ENCODE measurements around the gene MACROD2.

The MACROD2 gene

DNA sequence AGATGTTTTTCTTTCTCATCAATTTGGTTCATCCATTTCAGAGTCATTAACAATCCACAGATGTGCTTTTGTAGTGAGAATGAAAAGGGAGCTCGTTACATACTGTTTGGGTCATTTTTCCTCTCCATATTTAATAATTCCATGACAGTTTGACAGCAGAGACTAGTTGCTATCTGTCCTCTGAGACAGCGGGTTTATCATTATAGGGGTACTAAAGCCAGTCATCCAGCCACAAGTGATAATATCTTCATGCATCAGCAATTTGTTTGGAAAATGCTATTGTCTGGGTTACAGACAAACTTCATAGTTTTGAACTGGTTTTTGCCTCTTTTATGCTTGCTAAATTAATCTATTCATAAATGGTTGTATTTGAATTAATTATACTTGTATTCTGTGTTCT lies 692.7 kb downstream of the MACROD2 start:
- no peak for DNase-seq

GRCh38 chr20:14691994-14692393 lies 696.7 kb downstream of the MACROD2 start:
- DNase-seq: no peak

DNA sequence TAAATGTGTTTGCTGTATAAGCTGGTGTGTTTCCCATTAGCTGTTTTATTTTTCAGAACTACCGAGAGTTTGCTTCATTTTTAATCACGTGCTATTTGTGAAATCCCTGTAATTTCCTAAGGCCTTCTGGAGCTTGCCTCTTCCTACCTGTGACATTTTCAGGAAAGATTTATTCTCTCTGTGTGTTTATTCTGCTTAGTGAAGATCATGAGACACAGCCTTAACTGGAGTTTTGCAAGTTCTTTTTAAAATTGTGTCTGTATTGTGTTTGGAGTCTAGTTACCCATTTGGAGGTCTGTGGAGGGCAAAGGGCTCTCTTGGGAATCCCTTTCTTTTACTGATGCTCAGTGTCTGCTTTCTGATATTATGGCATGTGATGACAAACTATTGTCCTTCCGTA lies 701.2 kb downstream of the MACROD2 start:
- no peak for DNase-seq

GRCh38 chr20:14696937-14697336 lies 701.6 kb downstream of the MACROD2 start:
- no peak for DNase-seq

DNA sequence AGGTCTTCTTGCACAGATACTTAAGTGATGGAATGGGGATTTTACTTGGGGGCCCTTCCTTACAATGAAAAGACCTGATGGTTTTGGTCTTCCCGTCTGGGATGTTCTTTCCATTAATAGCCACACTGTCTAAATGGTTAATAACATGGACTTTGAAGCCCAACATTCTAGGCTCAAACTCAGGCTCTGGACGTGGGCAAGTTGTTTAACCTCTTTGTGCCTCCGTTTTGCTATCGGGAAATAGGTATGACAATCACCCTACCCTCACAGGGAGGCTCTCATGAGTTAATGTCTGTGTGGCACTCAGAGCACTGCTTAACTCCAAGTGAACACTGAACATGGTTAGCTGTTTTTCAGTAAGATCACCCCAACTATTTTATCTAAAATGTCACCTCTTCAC lies 702.8 kb downstream of the MACROD2 start:
- DNase-seq: no peak

DNA sequence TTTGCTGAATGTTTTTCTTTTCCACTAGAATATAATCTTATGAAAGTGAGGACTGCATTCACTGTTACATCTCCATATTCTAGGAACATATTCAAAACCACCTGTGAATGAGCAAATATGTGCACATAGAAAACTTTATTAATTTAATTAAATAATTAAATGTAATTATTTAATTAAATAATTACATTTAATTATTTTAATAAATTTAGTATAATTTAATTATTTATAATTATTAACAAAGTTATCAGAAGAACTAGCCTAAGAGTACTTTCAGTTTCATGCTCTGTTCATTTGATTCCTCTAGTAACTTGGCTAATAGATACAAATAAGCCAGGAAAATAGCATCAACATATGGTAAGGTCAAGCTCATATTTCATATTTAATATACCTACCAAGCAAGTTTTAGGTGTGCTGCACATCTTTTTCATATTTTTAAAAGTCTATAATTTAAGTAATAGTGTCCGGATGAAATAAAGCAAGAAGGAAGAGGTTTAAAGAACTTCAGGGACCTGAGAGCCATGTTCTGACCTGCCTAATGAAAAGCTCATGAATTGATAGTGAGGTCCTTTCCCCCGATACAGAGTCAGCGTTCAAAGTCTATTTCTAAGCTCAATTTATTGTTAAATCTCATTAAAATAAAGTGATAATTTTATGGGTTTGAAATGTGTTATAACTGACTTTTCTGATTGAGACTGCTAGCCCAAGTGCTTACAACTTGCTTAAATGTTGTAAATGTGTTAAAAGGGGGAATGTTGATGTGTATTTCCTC lies 703.5 kb downstream of the MACROD2 start:
- no peak for DNase-seq

DNA sequence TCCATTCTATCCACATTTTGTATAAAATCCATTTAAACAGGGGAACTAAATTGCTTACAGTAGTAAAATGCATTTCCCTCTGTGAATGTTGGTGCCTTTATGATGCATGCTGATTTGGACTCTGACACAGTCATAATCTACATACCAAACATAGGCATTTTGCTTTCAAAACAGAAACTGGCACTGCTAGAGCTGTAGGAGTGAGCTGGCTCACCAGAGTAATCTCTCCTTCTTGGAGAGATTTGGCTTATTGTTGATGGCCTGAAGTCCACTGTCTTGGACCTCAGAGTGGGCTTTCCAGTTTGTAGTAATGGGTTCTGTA lies 705.3 kb downstream of the MACROD2 start:
- DNase-seq: no peak

- no peak for DNase-seq
These were observed 706.0 kb downstream of the MACROD2 start for GRCh38 chr20:14701326-14701725.

GRCh38 chr20:14706555-14706954 lies 711.2 kb downstream of the MACROD2 start:
- DNase-seq: no peak

DNA sequence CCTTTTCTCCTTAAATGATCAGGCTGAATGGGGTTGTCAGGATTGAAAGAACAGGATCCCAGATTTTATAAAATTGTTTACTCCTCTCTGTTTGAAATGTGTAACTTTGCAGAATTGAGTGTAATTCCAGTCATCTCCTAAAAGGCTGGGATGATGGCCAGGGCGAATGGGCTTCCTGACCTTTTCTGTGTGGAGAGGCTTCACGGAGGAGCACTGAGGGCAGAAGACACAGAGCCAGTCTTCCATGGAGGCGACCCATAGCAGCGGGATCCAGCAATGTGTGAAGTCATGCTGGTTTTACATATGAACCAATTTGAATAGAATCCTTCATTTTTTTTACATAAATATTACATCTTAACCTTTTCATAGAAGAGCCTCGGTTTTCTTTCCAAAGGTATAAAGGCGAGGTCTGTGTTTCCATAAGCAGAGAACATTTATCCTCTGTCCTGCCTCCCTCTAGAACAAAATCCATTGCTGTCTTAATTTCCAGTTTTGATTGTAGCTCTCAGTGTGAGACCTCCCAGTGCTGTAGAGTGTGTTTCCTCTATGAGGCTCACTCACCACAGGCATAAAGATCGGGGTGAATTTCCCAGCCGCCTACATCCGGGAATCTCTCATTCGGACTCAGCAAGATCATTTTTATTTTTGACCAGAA lies 711.8 kb downstream of the MACROD2 start:
- DNase-seq: no peak

DNA sequence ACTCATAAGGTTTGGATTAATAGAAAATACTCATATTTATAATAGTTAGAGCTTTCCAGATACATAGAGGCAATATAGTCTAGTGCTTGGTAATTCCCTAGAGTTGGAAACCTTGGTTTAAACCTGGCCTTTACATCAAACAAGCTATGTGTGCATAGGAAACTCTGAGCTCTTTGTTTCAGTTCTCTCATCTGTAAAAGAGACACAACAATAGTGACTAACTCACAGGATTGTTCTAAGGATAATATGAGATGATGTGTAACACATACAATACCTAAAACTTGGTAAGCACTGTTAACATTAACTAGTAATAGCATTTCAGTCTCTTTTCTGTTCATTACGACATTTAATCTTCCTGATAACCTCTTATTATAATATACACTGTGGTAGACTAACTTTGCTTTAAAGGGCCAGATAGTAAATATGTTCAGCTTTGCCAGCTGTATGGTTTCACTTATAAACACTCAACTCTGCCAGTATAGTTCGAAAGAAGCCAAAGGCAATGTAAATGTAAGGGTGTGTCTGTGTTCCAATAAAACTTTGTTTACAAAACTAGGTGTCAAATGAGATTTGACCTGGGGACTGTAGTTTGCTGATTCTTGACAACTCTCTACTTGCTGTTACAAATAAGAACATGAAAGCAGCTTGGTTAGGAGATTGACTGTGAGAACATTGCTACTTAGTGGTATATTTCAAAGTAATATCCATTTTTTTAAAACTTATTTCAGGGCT lies 712.7 kb downstream of the MACROD2 start:
- DNase-seq: no peak

DNA sequence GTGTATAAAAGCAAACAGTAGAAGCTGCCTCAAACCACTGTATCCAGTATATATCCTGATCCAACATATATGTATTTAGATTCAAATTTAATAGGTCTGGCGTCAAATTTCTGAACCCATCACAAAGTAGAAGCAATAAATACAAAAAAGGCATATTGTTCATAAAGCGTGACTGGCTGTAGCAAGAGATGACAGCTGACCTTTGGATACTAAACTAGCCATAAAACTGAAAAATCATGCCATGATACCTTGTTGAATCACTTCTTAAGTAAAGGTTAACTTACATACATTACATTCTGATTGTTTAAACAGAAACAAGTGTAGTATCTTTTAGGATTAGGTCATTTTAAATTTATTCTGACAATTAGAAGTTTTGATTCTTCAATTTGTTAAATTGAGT lies 714.1 kb downstream of the MACROD2 start:
- no peak for DNase-seq

DNA sequence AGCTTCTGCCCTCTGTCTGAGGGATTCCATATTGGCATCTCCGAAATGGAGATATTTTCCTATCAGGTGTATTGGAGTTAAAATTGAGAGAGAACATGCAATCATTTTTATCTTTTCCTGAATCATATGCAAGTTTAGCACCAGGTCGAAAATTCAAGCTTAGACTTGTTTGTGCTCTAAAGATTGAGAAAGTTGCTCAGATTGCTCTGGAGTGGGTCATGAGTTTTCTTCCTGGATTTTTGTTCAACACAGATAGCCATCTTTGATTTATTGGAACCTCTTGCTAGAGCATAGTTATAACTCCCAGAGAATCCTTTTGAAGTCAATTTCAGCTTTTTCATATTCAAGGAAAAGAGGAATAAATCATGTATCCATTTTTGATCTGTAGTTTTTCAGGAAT lies 715.6 kb downstream of the MACROD2 start:
- DNase-seq: no peak

GRCh38 chr20:14711652-14712051 lies 716.3 kb downstream of the MACROD2 start:
- no peak for DNase-seq

- no peak for DNase-seq
These were observed 717.0 kb downstream of the MACROD2 start for GRCh38 chr20:14712302-14712739.

DNA sequence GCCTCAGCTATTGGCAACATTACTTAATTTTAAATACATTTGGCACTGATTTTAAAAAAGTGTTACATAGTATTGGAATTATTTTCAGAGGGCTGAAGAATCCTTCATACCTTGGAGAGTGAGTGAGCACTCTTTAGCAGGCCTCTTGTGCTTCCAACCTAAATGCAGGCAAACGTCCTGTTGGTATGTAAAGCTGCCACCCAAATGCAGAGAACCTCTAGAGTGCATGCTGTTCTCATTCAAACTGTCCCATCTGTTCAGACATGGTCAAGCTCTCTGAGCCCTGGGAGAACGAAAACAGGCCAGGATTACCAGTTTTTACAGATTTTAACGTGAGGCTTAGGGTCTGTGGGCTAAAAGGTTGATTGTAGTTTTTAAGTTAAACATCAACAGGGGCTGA lies 720.1 kb downstream of the MACROD2 start:
- DNase-seq: no peak

DNA sequence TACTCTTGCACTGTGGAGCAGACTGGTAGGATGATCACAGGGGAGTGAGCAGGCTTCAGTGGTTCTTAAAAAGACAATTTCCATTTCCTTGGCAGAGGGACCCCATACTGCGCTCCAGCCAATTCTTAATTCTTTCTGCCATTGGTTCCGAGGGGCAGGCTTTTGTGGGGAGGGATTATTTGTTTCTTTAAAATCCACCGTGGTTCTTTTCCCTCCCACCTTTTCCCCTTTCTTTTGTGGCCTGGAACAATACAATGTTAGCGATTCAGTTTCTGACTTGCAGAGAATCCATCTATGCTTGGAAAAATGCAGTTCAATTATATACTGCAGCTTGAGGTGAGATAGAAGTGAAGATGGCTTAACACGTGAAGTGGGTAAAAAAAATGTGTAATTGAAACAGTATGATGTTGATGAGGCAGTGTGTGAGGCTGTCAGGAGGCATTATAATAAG lies 721.1 kb downstream of the MACROD2 start:
- DNase-seq: no peak

GRCh38 chr20:14717134-14717999 lies 722.1 kb downstream of the MACROD2 start:
- no peak for DNase-seq

GRCh38 chr20:14720251-14720650 lies 724.9 kb downstream of the MACROD2 start:
- no peak for DNase-seq

- no peak for DNase-seq
These were observed 726.7 kb downstream of the MACROD2 start for GRCh38 chr20:14721926-14722452.

DNA sequence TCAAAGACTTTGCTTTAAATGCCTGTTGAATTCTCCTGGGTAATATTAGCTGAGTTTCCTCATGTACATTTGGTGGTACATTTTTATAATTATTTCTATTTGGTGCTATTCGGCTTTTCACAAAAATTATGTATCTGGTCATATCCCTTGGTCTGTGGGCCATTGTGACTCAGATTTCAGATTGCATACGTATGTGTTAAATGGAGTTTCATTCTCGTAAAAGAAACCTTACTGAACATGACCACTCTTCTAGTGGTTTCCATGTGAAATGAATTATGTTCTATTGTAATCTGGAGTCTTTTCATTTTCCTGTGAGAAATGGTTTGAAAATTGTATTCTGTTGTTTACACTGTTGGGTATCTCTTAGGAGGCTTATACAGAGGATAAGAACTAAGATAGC lies 728.3 kb downstream of the MACROD2 start:
- no peak for DNase-seq

DNA sequence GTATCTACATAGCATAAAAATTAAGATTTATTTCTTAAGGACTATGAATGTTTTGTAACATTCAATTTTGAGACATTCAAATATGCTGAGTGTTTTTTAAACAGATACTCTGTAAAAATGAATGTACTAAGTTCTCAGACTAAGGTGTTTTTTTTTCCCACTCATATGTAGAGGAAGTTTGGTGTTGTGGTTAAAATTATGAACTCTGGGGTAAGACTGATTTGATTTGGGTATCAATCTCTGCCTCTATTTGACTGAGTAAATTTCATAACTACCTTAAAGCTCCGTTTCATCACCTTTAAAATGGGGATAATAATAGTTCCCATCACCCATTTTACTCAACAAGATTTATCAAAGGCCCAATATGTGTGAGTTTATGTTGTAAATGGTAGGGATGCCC lies 728.7 kb downstream of the MACROD2 start:
- DNase-seq: no peak

DNA sequence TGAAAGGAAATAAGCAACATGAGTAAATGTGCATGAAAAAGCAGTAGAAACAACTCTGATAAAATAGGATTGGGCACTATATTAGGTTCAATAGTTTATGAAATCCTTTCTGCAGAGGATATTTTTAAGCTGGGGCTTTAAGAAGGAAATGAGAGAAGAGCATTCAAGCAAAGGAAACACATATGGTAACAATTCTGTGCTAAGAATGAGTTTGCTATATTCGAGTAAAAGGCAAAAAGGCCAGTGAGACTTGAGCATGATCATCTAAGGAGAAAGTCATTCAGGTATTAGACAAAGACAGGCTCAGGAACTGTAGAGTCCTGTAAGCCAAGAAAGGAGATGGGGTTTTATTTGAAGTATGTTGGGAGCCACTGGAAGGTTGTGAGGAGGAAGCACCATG lies 729.2 kb downstream of the MACROD2 start:
- DNase-seq: no peak

Data from NCI-H748 treated with DMSO at 0.1 percent for 48 hours (cell line).